GM13976 (cell line): ENCODE data around the gene TNFRSF19.

Source experiments
- DNase-seq: peaks from one replicate; pipeline ENCODE4 v3.0.0; 2012; ENCODE audit warnings: low spot score
- in situ Hi-C: fragments of 300-500 bp; cut with MboI; formaldehyde crosslinking; loops from one replicate; pipeline ENCODE4 v1.12.0; 2022; ENCODE audit warnings: low sequenced_read_pairs, mixed read lengths, inconsistent platforms; ENCODE audit not compliant: unreplicated experiment
- TF ChIP-seq, protein P1 (sequence below): IDR thresholded peaks from 2 replicates; pipeline ENCODE4 v1.5.1; 2012; ENCODE audit warnings: borderline replicate concordance, mild to moderate bottlenecking; ENCODE audit not compliant: insufficient read depth; ENCODE audit errors: extremely low read depth, missing control alignments, control extremely low read depth

The TNFRSF19 gene

DNA sequence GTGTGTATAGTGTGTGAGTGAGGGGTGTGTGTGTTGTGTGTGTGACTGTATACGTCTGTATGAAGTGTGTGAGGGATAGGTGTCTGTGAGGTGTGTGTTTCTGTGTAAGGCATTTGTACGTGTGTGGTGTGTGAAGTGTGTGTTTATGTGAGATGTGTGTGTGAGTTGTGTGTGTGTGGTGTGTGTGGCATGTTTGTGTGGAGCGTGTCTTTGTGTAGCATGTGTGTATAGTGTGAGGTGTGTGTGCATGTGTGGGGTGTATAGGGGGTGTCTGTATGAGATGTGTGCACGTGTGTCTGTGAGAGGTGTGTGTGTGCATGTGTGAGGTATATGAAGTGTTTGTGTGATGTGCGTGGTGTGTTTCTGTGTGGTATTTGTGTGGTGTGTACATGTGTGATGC is 13.2 kb upstream of the TNFRSF19 start:
- TF ChIP-seq, protein P1, sequence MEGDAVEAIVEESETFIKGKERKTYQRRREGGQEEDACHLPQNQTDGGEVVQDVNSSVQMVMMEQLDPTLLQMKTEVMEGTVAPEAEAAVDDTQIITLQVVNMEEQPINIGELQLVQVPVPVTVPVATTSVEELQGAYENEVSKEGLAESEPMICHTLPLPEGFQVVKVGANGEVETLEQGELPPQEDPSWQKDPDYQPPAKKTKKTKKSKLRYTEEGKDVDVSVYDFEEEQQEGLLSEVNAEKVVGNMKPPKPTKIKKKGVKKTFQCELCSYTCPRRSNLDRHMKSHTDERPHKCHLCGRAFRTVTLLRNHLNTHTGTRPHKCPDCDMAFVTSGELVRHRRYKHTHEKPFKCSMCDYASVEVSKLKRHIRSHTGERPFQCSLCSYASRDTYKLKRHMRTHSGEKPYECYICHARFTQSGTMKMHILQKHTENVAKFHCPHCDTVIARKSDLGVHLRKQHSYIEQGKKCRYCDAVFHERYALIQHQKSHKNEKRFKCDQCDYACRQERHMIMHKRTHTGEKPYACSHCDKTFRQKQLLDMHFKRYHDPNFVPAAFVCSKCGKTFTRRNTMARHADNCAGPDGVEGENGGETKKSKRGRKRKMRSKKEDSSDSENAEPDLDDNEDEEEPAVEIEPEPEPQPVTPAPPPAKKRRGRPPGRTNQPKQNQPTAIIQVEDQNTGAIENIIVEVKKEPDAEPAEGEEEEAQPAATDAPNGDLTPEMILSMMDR, result no peak
- no peak for DNase-seq
- in situ Hi-C loops, result no loop called here

DNA sequence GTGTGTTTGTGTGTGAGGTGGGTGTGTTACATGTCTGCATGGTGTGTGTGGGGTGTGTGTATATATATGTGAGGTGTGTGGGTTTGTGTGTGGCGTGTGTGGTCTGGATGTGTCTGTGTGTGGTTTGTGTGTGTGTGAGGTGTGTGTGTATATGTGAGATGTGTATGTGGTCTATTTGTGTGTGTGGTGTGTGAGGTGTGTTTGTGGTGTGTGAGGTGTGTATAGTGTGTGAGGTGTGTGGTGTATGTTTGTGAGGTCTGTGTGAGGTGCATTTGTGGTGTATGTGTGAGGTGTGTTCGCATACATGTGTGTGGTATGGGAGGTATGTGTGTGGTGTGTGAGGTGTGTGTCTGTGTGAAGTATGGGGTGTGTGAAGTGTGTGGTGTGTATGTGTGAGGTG is 12.5 kb upstream of the TNFRSF19 start:
- in situ Hi-C loops, result no loop called here
- no peak for DNase-seq
- TF ChIP-seq, protein P1, result no peak

DNA sequence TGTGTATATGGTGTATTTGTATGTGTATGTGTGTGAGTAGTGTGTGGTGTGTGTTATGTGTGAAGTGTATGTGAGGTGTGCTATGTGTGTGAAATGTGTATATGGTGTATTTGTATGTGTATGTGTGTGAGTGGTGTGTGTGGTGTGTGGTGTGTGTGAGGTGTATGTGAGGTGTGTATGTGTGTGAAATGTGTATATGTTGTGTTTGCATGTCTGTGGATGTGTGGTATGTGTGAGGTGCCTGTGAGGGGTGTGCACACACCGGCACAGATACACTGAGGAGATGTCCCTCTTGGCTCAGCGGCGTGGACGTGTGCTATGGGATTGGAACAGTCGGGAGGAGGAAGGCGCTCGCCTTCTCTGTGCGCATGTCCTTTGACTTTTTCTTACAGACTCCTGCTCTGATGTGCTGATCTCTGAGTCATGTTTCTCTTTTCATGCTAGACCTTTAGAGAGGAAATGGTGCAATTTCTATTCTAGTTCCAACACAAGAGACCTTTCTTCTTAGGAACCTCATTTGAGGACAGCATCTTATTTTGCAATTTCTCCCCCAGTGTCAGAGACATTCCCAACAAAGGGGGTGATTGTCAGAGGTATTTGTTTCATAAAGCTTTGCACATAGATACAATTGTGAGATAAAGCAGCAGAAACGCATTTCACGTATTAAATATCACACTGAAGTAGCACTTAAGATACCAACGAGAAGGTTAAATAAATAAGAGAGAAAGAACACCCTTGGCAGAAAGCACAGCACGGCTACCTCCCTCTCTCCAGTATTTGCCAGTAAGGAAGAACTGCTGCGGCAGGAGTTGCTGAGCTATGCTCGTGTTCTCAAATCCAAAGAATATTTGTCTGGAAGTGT is 11.3 kb upstream of the TNFRSF19 start:
- TF ChIP-seq, protein P1, result no peak
- in situ Hi-C loops, result no loop called here
- DNase-seq, result no peak

DNA sequence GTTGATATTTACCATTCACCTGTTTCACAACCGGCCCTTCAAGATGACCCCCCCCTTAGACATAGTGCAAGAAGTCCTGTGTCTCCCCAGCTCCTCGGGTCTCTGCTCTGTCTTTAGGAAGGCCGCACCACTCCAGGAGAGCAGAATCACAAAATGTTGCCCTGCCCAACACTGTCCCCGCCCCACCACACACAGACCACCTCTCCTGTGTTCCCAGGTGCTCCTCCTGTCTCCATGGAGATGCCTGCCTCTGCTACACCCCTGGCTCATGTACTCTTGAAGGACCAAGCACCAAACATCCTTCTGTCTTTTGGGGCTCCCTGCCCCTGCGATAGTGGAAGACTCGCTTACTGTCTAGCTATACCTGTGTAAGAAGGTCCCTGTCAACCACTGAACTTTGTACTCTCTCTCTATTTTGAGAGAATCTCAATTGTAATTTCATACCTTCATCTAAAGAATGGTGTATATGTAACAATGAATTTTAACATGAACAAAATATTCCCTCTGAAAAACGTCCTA is 9.6 kb upstream of the TNFRSF19 start:
- TF ChIP-seq, protein P1, result no peak
- in situ Hi-C loops, result no loop called here
- no peak for DNase-seq

DNA sequence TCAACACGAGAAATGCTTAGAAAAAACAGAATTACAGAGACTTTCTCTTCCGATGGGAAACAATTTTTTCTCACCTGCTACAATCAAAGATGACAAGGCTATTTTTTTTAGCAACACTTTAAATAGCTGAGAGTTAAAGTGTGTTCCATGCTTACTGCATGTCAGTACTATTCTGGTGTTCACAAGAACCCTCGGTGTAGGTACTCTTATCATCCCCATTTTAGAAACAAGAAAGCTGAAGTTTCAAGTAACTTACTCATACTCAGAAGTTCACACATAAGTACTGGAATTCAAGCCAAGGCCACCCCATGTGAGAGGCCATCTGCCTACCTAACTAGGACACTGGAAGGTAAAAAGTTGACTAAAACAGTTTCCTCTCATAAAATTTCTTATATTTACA is 9.0 kb upstream of the TNFRSF19 start:
- DNase-seq, result peak; percentile 63
- TF ChIP-seq, protein P1, result no peak
- in situ Hi-C loops, result no loop called here

DNA sequence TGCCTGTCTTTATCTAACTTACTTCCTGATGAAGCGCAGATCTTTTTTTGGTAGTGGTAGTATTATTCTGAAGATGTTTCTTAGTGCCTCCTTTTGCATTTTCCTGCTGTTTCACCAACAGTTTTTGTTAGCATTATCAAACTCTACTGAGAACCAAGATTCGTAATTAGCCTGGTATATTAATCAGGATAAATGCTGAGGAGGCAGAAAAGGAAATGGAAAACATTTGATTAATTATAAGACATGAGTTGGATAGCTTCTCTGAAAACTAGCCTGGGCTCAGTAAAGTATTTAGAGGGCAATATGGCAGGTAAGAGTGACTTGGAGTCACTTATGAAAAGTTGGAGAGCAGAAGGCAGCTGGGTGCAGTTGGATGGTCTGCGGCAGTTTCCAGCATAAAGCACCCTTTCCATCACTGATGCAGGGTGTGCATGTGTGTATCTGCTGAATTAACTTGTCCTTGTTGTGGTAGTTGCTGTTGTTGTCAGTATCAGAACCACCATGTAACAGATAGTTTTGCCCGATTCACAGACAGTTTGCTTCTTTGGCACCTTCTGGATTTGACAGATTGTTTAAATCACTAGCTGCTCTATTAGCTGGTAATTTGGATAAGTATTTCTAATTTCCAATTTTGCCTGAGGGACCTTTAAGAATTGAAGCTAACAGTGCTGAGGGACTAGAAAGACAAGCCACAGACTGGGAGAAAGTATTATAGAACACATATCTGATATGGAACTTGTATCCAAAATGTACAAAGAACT is 6.9 kb upstream of the TNFRSF19 start:
- in situ Hi-C loops, result no loop called here
- no peak for DNase-seq
- TF ChIP-seq, protein P1, result no peak
